Fibroblast of skin of right biceps (primary cell): ENCODE results near the gene RAX.

ENCODE experiments used
- DNase-seq: peaks from one replicate; pipeline ENCODE4 v3.0.0-alpha.2; 2013

RAX gene

GRCh38 chr18:59272891-59273758, at the start of gene RAX:
Gene RAX (minus strand): TSS chr18:59273454. CDS start chr18:59273206, 248 bp downstream.
- peak; percentile 45 for DNase-seq

GRCh38 chr18:59318460-59319050, 45.3 kb upstream of the RAX start, which contains the start of gene CPLX4:
Gene CPLX4 (minus strand): TSS chr18:59318649. CDS start chr18:59318462, 187 bp downstream.
- DNase-seq = no peak

GRCh38 chr18:59311631-59312030, 38.4 kb upstream of the RAX start:
- DNase-seq = peak; percentile 75

GRCh38 chr18:59308938-59309260, 35.6 kb upstream of the RAX start:
- DNase-seq = no peak

- peak; percentile 58 for DNase-seq
These were observed 35.1 kb upstream of the RAX start for GRCh38 chr18:59308248-59308937.

- no peak for DNase-seq
These were observed 33.4 kb upstream of the RAX start for GRCh38 chr18:59306640-59307039.

- no peak for DNase-seq
These were observed 32.0 kb upstream of the RAX start for GRCh38 chr18:59305295-59305694.

GRCh38 chr18:59303656-59304195, 30.5 kb upstream of the RAX start:
- no peak for DNase-seq

GRCh38 chr18:59303006-59303405, 29.8 kb upstream of the RAX start:
- DNase-seq = no peak

- no peak for DNase-seq
These were observed 28.7 kb upstream of the RAX start for GRCh38 chr18:59301929-59302328.

- DNase-seq = no peak
These were observed 27.5 kb upstream of the RAX start for GRCh38 chr18:59300676-59301285.

GRCh38 chr18:59298871-59299270, 25.6 kb upstream of the RAX start:
- no peak for DNase-seq

- DNase-seq = no peak
These were observed 20.1 kb upstream of the RAX start for GRCh38 chr18:59293317-59293716.

GRCh38 chr18:59286341-59286740, 13.1 kb upstream of the RAX start:
- DNase-seq = no peak

GRCh38 chr18:59282341-59282740, 9.1 kb upstream of the RAX start:
- DNase-seq = no peak

- no peak for DNase-seq
These were observed 6.5 kb upstream of the RAX start for GRCh38 chr18:59279722-59280121.

- DNase-seq = no peak
These were observed 5.9 kb upstream of the RAX start for GRCh38 chr18:59279193-59279592.

GRCh38 chr18:59278793-59279192, 5.5 kb upstream of the RAX start:
- DNase-seq = no peak

GRCh38 chr18:59276047-59276446, 2.8 kb upstream of the RAX start:
- no peak for DNase-seq

GRCh38 chr18:59275406-59275949, 2.2 kb upstream of the RAX start:
- no peak for DNase-seq

- DNase-seq = no peak
These were observed 1.3 kb upstream of the RAX start for GRCh38 chr18:59274533-59274928.

GRCh38 chr18:59273759-59274532, 692 bp upstream of the RAX start:
- DNase-seq = no peak
